K562 (cell line): ENCODE data around the gene FARP2.

Source experiments
- CREB1 ChIP-seq, 2 experiments: sonication (generic) in 1 of 2; formaldehyde crosslinking in 1 of 2; IDR thresholded peaks; 2 replicates each; pipeline versions ENCODE4 v1.6.1 to v1.8.0; 2012 to 2022; ENCODE audit warnings: inconsistent platforms in 1 of 2, mild to moderate bottlenecking in 1 of 2, missing genetic modification reagents in 1 of 2, moderate library complexity in 1 of 2
- TF ChIP-seq, protein P1 (sequence below): fragments of 450-650 bp; formaldehyde crosslinking; IDR thresholded peaks from 2 replicates; pipeline ENCODE4 v1.4.0; 2020; ENCODE audit warnings: mild to moderate bottlenecking, moderate library complexity

DNA sequence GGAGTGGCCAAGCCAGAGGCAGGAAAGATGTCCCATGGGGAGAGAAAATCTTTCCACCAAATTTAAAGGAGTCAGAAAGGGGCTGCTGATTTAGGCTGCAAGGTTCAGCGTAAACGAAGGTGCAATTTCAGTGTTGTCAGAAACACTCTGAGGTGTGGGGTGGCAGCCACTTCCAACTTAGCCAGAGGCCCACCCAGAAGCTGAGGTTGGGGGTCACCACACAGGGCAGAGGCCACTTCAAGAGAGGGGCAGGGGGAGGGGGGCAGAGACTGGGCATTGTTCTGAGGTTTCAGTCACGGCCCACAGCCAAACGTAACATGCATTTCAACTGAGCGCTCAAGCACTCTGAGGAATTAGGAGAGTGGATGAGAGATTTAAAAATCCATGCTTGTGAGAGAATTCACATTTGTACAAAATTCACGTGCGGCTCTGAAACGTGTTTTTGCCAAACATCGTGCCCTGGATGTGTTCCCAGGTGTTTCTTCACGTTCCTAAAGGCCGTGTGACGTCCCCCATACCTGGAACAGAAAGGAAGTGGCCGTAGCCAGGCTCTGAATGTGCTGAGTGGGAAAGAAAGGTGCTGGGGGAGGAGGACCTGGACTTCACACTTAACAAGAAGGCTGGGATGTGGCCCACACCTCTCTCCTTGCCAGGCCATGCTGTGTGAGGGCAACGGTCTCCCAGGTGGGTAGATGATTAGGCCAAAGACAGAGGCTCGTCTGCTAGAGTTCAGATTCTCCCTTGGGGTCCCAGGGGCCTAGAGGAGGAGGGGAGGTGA is 182.9 kb downstream of the FARP2 start:
- TF ChIP-seq CREB1 (IDR thresholded peaks at IDR 0.05): no peak
- TF ChIP-seq CREB1 (CRISPR knock-in tag; IDR thresholded peaks at IDR 0.05): no peak
- TF ChIP-seq, protein P1, sequence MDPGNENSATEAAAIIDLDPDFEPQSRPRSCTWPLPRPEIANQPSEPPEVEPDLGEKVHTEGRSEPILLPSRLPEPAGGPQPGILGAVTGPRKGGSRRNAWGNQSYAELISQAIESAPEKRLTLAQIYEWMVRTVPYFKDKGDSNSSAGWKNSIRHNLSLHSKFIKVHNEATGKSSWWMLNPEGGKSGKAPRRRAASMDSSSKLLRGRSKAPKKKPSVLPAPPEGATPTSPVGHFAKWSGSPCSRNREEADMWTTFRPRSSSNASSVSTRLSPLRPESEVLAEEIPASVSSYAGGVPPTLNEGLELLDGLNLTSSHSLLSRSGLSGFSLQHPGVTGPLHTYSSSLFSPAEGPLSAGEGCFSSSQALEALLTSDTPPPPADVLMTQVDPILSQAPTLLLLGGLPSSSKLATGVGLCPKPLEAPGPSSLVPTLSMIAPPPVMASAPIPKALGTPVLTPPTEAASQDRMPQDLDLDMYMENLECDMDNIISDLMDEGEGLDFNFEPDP (CRISPR knock-in tag): no peak
